GM18873 (cell line): ENCODE results near the gene RAD51B.
"Not testable (repeated sequence)": the region's sequence is repeated elsewhere in the genome, so short reads cannot be mapped to it uniquely, and the experiment has no call there.

ENCODE experiments used
- ATAC-seq: cut with Tn5 transposase; IDR thresholded peaks from one replicate; pipeline ENCODE4 v1.9.1; 2021; ENCODE audit warnings: mild to moderate bottlenecking, moderate library complexity, moderate number of reproducible peaks; ENCODE audit not compliant: unreplicated experiment, low FRiP score

The RAD51B gene

DNA sequence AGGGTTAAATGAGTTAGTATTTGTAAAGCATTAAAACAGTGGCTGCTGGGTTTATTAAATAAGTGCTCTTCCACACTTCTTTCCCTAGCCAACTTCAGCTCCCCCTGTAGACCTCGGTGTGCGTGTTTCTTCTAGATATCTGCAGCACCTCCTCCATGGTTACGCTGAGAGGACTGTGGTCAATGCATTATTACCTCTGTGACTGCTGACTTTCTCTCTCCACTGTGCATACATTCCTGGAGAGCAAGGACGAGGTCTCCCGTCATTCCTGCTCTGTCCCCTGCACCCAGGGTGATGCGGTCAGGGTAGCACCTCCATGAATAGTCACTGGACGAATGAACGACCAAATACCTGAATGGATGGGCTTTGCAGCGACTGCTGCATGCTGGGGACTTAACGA, 928.7 kb downstream of the RAD51B start:
- ATAC-seq, result no peak

- no peak for ATAC-seq
These were observed 929.1 kb downstream of the RAD51B start for GRCh38 chr14:68748691-68749090.

DNA sequence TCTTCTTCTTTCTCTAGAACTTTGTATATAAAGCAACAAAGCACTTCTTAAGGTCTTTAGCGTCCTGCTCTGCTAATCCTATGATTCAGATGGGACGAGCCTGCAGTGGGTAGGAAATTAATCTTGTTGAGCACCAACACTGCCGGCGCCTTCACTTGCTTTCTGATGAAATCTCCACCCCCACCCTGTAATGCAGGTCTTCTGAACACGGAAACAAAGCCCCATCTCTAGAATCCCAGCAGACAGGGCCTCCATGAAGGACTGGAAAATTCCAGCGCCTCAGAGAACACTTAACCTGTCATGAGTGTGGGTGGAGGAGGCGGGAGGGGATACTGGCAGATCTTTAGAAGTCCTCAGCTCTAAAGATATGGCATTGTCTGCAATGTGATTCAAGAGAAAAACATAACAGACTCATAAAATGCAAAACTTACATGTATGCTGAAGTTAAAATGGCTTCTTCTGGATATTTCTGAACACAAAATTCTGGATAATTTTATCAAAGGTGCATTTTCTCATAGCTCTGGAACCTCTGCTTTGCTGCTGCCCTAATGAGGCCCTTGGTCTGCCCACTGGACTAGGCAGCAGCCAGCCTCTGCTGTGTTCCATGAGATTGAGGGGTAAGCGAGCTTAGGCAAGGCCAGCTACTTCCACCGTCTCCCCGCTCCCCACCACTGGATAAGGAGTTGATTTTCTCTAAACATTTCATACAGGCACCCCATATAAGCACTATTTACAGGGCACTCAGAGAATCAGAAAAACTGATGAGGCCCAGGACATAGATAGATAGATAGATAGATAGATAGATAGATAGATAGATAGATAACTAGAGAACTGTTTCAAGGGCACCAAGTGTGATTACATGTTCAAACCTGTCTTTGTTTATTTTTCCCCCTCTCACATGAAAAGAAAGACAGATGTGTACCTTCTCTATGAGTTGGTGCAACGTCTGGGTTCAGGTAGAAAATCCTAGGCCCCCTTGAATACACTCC, 930.2 kb downstream of the RAD51B start:
- no peak for ATAC-seq

DNA sequence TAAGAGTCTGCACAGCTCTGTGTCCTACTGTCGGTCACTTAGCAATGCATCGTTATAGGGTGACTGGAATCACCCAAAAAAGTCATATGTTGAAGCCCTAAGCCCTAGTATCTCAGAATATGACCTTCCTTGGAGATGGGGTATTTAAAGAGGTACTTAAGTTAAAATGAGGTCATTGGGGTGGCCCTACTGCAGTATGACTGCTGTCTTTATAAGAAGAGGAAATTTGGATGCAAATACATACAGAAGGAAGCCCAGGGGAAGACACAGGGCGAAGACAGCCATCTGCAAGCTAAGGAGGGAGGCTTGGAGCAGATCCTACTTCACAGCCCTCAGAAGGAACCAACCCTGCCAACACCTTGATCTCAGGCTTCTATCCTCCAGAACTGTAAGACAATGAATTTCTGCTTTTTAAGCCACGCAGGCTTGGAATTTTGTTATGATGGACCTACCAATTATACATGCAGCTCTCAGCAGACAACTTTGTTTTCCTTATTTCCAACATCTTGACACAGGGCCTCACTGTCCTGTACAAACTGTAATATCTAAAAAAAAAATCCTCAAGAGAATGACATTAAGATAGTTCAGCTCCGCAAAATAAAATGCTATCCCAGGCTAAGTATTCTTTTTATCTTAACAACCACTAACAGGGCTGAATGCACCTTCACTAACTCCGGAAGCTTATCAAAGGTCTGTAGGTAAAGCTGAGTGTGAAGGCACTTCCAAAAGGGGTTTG, 932.9 kb downstream of the RAD51B start:
- no peak for ATAC-seq

- ATAC-seq, result no peak
These were observed 934.1 kb downstream of the RAD51B start for GRCh38 chr14:68753690-68754089.

- no peak for ATAC-seq
These were observed 935.4 kb downstream of the RAD51B start for GRCh38 chr14:68755016-68755353.

GRCh38 chr14:68756000-68756481, 936.5 kb downstream of the RAD51B start:
- no peak for ATAC-seq

DNA sequence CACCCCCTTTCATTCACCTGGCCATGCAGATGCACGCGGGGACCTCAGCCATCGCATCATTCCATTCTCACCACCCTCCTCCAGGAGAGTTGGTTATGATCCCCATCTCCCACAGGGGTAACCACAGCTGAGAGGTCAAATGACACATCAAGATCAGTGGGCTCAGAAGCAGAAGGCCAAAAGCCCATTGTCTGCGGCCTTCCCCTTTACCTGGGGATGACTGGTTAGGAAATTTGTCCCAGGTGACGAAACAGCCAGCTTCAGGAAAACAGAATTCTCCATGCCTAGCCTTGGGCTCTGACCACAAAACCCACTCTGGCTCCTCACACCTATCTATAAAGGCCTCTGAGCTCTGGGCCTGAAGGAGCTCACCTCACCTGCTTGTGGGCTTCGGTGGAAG, 937.2 kb downstream of the RAD51B start:
- no peak for ATAC-seq

DNA sequence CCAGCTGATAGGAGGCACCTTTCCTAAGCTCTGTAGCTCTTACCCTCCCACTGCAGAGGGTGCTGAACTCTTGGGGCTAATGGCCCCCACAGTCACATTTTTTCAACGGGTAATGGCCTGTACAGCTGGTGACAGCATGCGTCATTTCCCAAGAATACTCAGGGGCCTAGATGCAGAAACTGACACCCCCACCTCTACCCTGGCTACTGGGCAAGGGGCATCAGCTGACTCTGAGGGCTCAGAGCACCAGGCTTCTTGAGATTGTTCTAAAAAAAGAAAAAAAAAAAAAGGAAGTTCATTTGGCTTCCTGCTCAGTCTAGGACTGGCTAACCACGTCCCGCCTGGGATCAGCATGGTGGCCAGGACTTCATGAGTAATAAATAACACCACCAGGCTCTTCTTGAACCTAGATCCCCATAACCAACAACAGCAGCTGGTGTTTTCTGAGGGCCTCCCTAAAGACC, 938.1 kb downstream of the RAD51B start:
- ATAC-seq, result no peak

GRCh38 chr14:68758301-68758700, 938.7 kb downstream of the RAD51B start:
- ATAC-seq, result no peak

GRCh38 chr14:68759017-68759560, 939.5 kb downstream of the RAD51B start:
- ATAC-seq, result no peak

GRCh38 chr14:68759937-68760336, 940.4 kb downstream of the RAD51B start:
- no peak for ATAC-seq

- ATAC-seq, result no peak
These were observed 941.2 kb downstream of the RAD51B start for GRCh38 chr14:68760761-68761160.

DNA sequence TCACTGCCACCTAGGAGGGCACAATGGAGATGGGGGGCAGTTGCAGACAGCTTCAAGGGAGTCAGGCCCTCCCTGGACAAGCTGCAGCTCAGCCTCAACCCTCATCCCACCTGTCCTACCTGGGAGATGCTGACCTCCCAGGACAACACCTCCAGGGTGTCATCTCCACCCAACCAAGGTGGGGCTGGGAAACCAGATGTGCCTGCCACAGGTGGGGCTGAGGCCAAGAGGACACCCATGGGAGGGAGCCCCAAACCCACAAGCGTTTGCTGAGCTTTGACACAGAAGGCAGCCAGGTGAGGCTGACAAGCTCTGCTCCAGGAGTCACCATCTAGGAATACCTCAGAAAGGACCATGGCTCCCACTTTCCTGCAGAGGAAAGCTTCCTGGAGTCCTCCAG, 941.8 kb downstream of the RAD51B start:
- ATAC-seq, result no peak

- ATAC-seq, result no peak
These were observed 943.6 kb downstream of the RAD51B start for GRCh38 chr14:68762953-68763764.

GRCh38 chr14:68763843-68764242, 944.3 kb downstream of the RAD51B start:
- ATAC-seq, result not testable (repeated sequence)

DNA sequence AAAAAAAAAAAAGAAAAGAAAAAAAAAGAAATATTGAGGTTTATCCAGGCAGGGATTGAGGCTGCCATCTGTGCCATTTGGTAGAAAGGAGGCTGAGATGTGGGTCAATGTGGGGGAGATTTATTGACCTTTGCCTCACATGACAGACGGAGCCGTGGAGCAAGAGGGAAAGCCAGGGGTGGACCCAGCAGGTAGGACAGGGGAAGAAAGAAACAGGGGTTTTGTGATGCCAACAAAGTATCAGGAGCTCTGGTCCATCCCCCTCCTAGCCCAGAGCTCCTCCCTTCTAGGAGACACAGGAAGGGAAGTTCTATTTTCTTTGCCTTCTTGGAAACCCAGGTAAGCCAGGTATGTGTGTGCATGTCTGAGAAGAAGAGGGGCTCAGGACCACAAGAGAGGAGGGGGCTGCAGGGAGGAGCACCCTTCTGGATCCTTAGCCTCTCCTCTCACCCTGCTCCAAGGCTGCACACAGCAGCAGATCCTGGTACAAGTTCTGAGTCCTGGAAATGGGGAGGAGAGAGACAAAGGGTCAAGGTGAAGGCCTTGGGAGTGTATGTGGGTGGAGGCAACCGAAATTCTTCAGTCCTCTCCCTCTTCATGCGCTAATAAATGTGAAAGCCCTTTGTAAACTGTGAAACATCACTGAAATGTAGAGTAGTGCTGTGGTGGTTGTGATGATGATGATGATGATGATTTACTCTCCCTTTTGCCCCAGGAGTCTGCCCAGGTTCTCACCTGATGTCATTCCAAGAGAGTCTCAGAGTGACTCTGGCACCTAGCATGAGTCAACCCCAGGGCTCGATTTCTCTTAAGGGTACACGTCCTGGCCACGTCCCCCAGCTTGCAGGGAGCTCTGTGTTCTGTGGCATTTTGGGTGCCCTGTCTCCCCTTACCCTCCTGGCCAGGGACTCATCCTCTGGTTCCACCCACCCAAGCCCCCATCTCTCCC, 947.0 kb downstream of the RAD51B start:
- no peak for ATAC-seq

DNA sequence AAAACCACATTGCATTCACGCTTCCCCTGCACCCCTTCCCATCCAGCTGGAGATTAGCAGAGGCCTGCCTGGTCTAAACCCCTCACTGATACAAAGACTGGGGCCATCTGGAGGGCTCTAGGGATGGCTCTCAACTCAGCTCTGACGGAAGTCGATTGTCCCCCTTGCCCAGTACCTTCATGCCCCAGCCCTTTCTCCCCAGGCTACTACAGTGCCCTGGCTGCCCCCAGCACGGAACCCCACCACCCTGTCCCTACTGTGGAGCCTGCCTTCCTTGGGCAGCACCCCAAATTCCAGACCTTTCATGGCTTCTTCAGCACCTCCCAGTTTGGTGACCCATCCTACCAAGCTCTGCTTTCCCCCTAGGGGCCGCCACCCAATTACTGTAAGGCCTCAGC, 947.7 kb downstream of the RAD51B start:
- no peak for ATAC-seq

GRCh38 chr14:68768316-68768715, 948.7 kb downstream of the RAD51B start:
- ATAC-seq, result no peak
